Omental fat pad (tissue), 4 donors: ENCODE results near the gene CYB5B. TPM values are rescaled to one million over a fixed set of nuclear protein-coding genes. Genes with fewer than 3 reads are reported as not detected.

Experiments
- ATAC-seq: fragments of 150-250 bp; one replicate; pipeline ENCODE4 v1.9.1; 2016; ENCODE audit warnings: mild to moderate bottlenecking, moderate library complexity; ENCODE audit not compliant: low FRiP score
- DNase-seq: peaks from one replicate; pipeline ENCODE4 v3.0.0-alpha.2; 2019; ENCODE audit warnings: low spot score
- total RNA-seq, 4 donors: library from RNA; depleted of rRNA; stranded (reverse); fragments of >200 nt; gene quantifications; one replicate each; pipeline ENCODE4 v1.1.0, GENCODE V29; 2016
- TF ChIP-seq, protein P1 (sequence below), 3 donors: fragments of 450-650 bp; IDR thresholded peaks; one replicate each; pipeline ENCODE4 v1.5.1; 2016 to 2017; ENCODE audit warnings: antibody characterized with exemption in 3 of 3, mild to moderate bottlenecking in 3 of 3, moderate library complexity in 2 of 3

CYB5B gene
- total RNA-seq, 4 donors from 2014 or later, result 32.0 to 41.8 (median 36.2) TPM

DNA sequence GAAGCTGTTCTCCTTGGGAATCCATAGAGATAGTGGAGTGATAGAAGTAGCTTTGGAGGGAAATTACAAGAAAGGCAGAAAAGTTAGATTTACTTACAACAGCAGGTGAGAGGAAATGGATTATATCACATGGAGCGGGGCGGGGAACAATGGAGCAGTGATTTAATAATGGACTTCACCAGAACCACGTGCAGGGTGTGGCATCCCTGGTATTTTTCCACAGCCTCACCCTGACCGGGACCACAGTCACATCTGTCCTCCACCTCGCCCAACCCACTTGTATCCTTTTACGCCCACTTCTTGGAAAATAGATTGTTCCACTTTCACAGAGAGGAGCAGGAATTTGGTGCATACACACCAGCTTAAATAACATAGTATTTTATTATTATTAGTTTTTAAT is 15.9 kb upstream of the CYB5B start:
- no peak for ATAC-seq
- TF ChIP-seq, protein P1, sequence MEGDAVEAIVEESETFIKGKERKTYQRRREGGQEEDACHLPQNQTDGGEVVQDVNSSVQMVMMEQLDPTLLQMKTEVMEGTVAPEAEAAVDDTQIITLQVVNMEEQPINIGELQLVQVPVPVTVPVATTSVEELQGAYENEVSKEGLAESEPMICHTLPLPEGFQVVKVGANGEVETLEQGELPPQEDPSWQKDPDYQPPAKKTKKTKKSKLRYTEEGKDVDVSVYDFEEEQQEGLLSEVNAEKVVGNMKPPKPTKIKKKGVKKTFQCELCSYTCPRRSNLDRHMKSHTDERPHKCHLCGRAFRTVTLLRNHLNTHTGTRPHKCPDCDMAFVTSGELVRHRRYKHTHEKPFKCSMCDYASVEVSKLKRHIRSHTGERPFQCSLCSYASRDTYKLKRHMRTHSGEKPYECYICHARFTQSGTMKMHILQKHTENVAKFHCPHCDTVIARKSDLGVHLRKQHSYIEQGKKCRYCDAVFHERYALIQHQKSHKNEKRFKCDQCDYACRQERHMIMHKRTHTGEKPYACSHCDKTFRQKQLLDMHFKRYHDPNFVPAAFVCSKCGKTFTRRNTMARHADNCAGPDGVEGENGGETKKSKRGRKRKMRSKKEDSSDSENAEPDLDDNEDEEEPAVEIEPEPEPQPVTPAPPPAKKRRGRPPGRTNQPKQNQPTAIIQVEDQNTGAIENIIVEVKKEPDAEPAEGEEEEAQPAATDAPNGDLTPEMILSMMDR (IDR thresholded peaks at IDR 0.05), result no peak
- DNase-seq, result no peak

DNA sequence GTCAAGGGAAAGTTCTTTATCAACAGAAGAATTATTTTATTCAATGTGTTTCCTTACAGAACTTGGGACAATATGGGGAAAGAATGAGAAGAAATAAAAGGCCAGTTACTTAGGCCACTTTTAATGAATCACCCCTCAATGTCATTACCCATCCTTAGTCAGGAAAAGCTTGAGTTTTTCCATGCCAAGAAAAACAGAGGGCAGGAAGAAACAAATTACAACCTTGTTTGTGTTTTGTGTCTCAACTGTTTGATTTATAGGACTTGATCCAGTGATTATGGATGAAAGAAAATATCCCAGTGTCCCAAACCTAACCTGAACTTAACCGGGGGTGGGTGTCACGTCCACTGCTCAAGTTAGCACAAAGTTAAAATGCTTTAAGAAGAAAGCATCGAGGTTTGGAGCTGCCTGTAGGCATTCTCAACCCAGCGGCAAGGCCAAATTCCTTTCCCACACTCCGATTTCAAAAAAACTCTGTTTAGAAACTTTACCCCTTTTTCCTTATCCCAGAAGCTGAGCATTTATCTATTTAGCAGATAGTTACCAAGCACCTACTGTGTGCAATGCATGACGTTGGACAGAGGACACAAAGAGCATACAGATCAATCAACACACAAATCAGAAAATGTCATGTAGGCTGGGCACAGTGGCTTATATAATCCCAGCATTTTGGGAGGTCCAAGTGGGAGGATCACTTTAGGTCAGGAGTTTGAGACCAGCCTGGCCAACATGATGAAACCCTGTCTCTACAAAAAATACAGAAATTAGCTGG is 14.0 kb upstream of the CYB5B start:
- DNase-seq (no peak), ATAC-seq (no peak)
- TF ChIP-seq, protein P1 (IDR thresholded peaks at IDR 0.05), result no peak

DNA sequence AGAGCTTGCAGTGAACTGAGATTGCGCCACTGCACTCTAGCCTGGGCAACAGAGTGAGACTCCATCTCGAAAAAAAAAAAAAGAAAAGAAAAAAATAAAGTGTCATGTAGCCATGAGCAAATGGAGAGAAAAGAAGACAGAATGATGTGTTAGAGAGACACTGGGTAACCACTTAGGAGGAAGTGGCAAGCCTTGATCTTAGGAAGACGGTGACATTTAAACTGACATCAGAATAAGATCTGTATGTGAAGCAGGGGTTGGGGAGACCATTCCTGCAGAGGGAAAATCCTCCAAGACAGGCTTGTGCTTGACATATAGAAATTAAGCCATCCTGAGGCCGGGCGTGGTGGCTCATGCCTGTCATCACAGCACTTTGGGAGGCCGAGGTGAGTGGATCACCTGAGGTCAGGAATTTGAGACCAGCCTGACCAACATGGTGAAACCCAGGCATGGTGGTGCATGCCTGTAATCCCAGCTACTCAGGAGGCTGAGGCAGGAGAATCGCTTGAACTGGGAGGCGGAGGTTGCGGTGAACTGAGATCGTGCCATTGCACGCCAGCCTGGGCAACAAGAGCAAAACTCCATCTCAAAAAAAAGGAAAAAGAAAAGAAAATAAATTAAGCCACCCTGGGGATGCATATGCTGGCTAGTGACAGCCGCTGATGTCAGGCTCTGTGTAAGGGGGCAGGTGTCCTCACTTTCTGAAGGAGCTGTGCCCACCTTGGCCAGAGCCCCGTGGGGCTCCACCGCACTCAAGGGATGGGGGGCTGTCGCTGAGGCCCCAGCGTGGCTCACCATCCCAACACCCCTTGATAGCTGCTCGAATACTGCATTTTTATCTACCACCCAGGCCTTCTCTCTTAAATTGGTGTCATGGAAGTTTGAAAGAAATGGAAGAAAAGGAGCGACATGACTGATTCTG is 13.1 kb upstream of the CYB5B start:
- ATAC-seq, result no peak
- TF ChIP-seq, protein P1 (IDR thresholded peaks at IDR 0.05), result no peak
- no peak for DNase-seq

DNA sequence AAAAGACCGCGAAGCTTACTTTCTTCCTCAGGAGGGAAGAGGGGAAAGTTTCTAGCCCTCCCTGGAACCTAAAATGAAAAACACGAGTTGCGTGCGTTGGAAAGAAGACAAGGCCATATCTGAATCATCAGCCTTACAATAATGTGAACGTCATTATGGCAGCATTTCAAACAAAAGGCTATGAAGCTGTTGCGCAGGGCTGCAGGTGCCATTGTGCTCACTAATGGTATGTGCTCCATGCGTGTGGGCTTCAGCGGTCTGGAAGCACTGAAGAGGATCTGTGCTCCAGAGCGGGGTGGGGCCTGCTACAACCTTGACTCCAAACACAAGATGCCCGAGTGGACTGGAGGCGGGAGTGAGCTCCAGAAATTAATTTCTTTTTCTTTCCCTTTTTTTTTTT is 12.1 kb upstream of the CYB5B start:
- TF ChIP-seq, protein P1 (IDR thresholded peaks at IDR 0.05), result no peak
- no peak for DNase-seq

DNA sequence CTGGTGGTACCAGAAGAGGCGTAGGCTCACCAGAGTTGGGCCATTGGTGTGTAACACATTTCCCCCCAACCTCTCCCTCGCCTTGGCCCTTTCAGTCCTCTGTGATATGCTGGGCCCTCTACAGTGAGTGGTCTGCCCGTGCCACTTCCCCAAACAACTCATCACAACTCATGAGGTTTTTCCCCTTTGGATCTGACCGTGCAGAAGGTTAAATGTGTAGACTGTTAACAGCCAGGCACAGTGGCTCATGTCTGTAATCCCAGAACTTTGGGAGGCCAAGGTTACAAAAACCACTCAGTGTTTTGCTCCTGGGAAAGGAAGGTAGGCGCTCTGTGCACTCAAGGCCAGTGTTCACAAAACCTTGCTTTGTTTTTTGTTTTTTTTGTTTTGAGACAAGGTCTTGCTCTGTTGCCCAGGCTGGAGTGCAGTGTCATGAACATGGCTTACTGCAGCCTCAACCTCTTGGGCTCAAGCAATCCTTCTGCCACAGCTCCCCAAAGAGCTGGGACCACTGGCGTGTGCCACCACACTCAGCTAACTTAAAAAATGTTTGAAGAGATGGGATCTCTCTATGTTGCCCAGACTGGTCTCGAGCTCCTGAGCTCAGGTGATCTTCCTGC is 11.3 kb upstream of the CYB5B start:
- DNase-seq (no peak), ATAC-seq (no peak)
- TF ChIP-seq, protein P1 (IDR thresholded peaks at IDR 0.05), result no peak

More for the DNA sequence above, 12.1 kb upstream of the CYB5B start:
- ATAC-seq, result no peak

DNA sequence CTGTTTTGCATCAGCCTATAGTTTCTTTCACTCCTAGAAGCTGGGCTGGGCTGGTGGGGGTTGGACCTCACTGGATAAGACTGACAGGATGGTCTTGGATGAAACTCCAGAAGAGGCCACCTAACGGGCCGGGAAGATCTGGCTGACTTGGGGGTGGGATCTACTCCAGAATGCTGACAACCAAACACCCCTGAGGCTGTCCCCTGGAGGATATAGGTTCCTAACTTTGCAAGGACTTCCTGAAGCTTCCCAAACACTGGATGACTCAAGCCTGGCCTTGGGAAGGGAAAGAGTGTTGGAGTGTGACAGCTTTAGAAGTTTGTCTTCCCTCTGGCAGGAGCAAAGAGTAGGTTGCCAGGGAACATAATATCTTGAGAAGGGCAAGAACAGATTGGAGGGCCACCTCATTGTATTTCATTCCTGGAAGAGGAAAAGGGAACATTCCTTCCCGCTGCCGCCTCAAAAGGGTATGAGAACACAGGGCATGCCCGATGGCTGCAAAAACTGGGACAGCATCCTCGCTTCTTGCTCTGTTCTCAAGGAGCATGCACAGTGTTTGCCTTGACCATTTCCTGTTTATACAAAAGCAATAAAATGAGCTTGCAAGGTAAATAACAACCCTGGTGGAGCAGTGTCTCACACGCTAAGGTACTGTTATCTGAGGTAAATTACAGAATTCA is 6.8 kb upstream of the CYB5B start:
- DNase-seq, result no peak
- TF ChIP-seq, protein P1 (IDR thresholded peaks at IDR 0.05), result no peak
- ATAC-seq, result no peak
